ENCODE data around the gene ITGB5.

GRCh38 chr3:124804875-124805274 is 82.3 kb downstream of the ITGB5 start:
- TF ChIP-seq ZBTB33 (IDR thresholded peaks at IDR 0.05; ENCODE audit: extremely low read depth, insufficient replicate concordance, low read length) (no peak), CTCF (IDR thresholded peaks at IDR 0.05 in 2 of 3, conservative IDR thresholded peaks at IDR 0.05 in 1 of 3; ENCODE audit: borderline replicate concordance in 1 of 3, insufficient read depth in 1 of 3, low read depth in 2 of 3, low read length in 2 of 3) (no peak), CEBPB (IDR thresholded peaks at IDR 0.05; ENCODE audit: low read depth) (no peak), ZNF274 (IDR thresholded peaks at IDR 0.05; ENCODE audit: low read depth, low read length) (no peak), EZH2phosphoT487 (IDR thresholded peaks at IDR 0.05; ENCODE audit: borderline replicate concordance) (no peak), REST (IDR thresholded peaks at IDR 0.05; ENCODE audit: low read depth) (no peak), POLR2AphosphoS5 (IDR thresholded peaks at IDR 0.05; ENCODE audit: low read depth, low read length) (no peak), POLR2A (IDR thresholded peaks at IDR 0.05; ENCODE audit: borderline replicate concordance, extremely low read depth, insufficient read depth, insufficient read length) (no peak), EZH2 (IDR thresholded peaks at IDR 0.05) (no peak), YY1 (IDR thresholded peaks at IDR 0.05; ENCODE audit: extremely low read depth, insufficient replicate concordance, low read depth, low read length) (no peak), RAD21 (IDR thresholded peaks at IDR 0.05; ENCODE audit: low read depth) (no peak), ELF1 (IDR thresholded peaks at IDR 0.05; ENCODE audit: borderline replicate concordance, low read depth) (no peak), MAX (IDR thresholded peaks at IDR 0.05) (no peak)
